ENCODE measurements around the gene IRAK1. TPM values are rescaled to one million over a fixed set of nuclear protein-coding genes. Genes with fewer than 3 reads are reported as not detected.

IRAK1 gene
- total RNA-seq (100 to 1,000 TPM in 4 of 9 donors, 10 to 100 TPM in 5; 48.2 to 142 (median 98.0) TPM), polyA plus RNA-seq (10 to 100 TPM; 36.9 to 70.1 (median 63.4) TPM)
- long read RNA-seq, donor 1, transcript IRAK1-203 (14 exons, 3,666 nt): major isoform, 6 of 22 reads
- long read RNA-seq, donor 1, partial matches to known transcripts: 15 of 22 reads
- long read RNA-seq, donor 1, other reads (novel, unspliced or antisense): 0 of 22 reads
- long read RNA-seq, donor 2, partial matches to known transcripts: 0 of 4 reads
- long read RNA-seq, donor 2, other reads (novel, unspliced or antisense): 0 of 4 reads
- long read RNA-seq, donor 3, partial matches to known transcripts: 7 of 9 reads
- long read RNA-seq, donor 3, other reads (novel, unspliced or antisense): 0 of 9 reads
- long read RNA-seq, donor 4, partial matches to known transcripts: 4 of 8 reads
- long read RNA-seq, donor 4, other reads (novel, unspliced or antisense): 4 of 8 reads
- long read RNA-seq, donor 5, transcript IRAK1-203 (14 exons, 3,666 nt): major isoform, 223 of 325 reads
- long read RNA-seq, donor 5, transcript IRAK1-204 (14 exons, 2,049 nt): minor isoform, 40 of 325 reads
- long read RNA-seq, donor 5, partial matches to known transcripts: 34 of 325 reads
- long read RNA-seq, donor 5, other reads (novel, unspliced or antisense): 26 of 325 reads
- long read RNA-seq, donor 6, partial matches to known transcripts: 8 of 14 reads
- long read RNA-seq, donor 6, other reads (novel, unspliced or antisense): 6 of 14 reads
- long read RNA-seq, donor 7, partial matches to known transcripts: 0 of 5 reads
- long read RNA-seq, donor 7, other reads (novel, unspliced or antisense): 0 of 5 reads
- long read RNA-seq, donor 8, transcript IRAK1-203 (14 exons, 3,666 nt): major isoform, 10 of 17 reads
- long read RNA-seq, donor 8, partial matches to known transcripts: 5 of 17 reads
- long read RNA-seq, donor 8, other reads (novel, unspliced or antisense): 0 of 17 reads
- long read RNA-seq, donor 9, partial matches to known transcripts: 5 of 6 reads
- long read RNA-seq, donor 9, other reads (novel, unspliced or antisense): 0 of 6 reads
- long read RNA-seq, donor 10, partial matches to known transcripts: 0 of 3 reads
- long read RNA-seq, donor 10, other reads (novel, unspliced or antisense): 0 of 3 reads

GRCh38 chrX:154019633-154020528, at the start of gene IRAK1:
Gene IRAK1, minus strand, starts transcription at chrX:154019902. Its CDS starts 90 bp downstream, at chrX:154019812.
- WGBS, 4 donors: 1 to 55% (median 13%) methylated on average over 11 to 67 of the region's 99 CpGs
- H3K4me1 ChIP-seq (replicated peaks in 1 of 2): peaks cover 0 to 20% of the 10 kb centered on the region in 2 donors
- no peaks in the 10 kb centered on the region for H3K9me3 ChIP-seq (replicated peaks in 1 of 3)
- intact Hi-C loops (cut with DNase I): no loop called here
- DNase-seq: peak in 6 of 7 donors; percentile 51 to 68 (median 58)
- peak within 1 kb of the TSS in 3 of 4 donors; percentile 14 to 63 (median 28) for H3K4me3 ChIP-seq
- peak within 1 kb of the TSS; percentile 39 to 97 (median 90) for H3K27ac ChIP-seq
- no peak for TF ChIP-seq CTCF (IDR thresholded peaks at IDR 0.05)
- TF ChIP-seq POLR2A (IDR thresholded peaks at IDR 0.05): peak; percentile 18 to 47
- peaks cover 0 to 21% of the 10 kb centered on the region in 2 donors for H3K36me3 ChIP-seq (replicated peaks in 1 of 2)
- peaks cover 4% of the 10 kb centered on the region for H3K27me3 ChIP-seq

GRCh38 chrX:154068560-154068959, 48.9 kb upstream of the IRAK1 start:
- H3K4me3 ChIP-seq: no peak overlapping the region
- DNase-seq: no peak
- no peak overlapping the region for H3K27ac ChIP-seq
- no peaks in the 10 kb centered on the region for H3K36me3 ChIP-seq (replicated peaks in 1 of 2)
- no peaks in the 10 kb centered on the region for H3K27me3 ChIP-seq
- peaks cover 0 to 10% of the 10 kb centered on the region in 2 donors for H3K4me1 ChIP-seq (replicated peaks in 1 of 2)
- no peaks in the 10 kb centered on the region for H3K9me3 ChIP-seq (replicated peaks in 1 of 3)
- TF ChIP-seq POLR2A (IDR thresholded peaks at IDR 0.05): no peak
- no peak for TF ChIP-seq CTCF (IDR thresholded peaks at IDR 0.05)
- 70 to 84% (median 78%) methylated on average over 3 of the region's 3 CpGs for WGBS, 4 donors
- intact Hi-C loops (cut with DNase I): no loop called here

GRCh38 chrX:154064637-154065435, 45.1 kb upstream of the IRAK1 start:
- no peak for DNase-seq
- H3K4me1 ChIP-seq (replicated peaks in 1 of 2): peaks cover 0 to 24% of the 10 kb centered on the region in 2 donors
- intact Hi-C loops (cut with DNase I): no loop called here

More at GRCh38 chrX:154064637-154065435, 45.1 kb upstream of the IRAK1 start:
- Histone ChIP-seq H3K36me3 (replicated peaks in 1 of 2) (no peaks in the 10 kb centered on the region), H3K27ac (no peak overlapping the region), H3K9me3 (replicated peaks in 1 of 3) (no peaks in the 10 kb centered on the region), H3K4me3 (no peak overlapping the region), H3K27me3 (no peaks in the 10 kb centered on the region)
- WGBS, 4 donors: 64 to 82% (median 75%) methylated on average over 1 to 9 of the region's 9 CpGs
- TF ChIP-seq CTCF (IDR thresholded peaks at IDR 0.05) (no peak), POLR2A (IDR thresholded peaks at IDR 0.05) (no peak)
